C4-2B (cell line): ENCODE results near the gene TGFA.

ENCODE experiments used
- CTCF ChIP-seq: fragments of 450-650 bp; conservative IDR thresholded peaks from 2 replicates; pipeline ENCODE4 v1.5.1; 2017; ENCODE audit warnings: mild to moderate bottlenecking
- ZFX ChIP-seq: fragments of 450-650 bp; IDR thresholded peaks from 2 replicates; pipeline ENCODE4 v1.6.1; 2017

DNA sequence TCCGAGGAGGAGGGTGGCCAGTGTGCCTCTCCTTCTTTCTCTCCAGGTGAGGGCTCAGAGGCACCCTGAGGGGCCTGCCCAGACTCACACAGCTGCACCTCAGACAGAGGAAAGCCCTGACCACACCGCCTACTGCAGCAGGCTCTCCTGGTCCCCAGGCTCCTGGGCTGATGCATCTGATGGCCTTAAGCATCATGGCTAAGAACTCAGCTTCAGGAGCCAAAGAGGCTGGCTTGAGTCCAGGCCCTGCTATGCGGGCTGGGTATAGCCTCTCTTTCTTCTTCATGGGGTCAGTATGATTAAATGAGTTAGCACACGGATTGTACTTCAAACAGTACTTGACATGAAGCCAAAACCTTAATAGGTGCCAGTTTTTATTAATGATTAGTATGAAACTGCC is 89.6 kb downstream of the TGFA start:
- TF ChIP-seq CTCF (no peak), ZFX (no peak)
